Measurements from ENCODE around the gene CACNA1A.

DNA sequence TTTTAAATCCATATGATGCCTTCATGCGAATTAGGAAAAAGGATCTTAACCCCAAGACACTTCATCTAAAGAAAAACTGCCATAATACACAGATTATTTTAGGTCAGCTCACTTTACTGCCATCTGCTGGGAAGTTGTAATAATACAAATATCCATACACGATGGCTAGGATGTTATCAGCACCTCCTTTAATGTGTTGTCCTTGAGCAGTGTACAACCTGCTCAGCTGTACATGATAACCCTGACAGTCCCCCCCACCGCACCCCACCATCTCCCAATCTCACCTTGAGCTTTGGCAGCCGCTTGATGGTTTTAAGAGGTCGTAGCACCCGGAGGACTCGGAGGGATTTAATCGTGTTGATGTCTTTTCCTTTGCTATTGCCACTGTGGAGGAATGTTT, 243.8 kb downstream of the CACNA1A start:
- TF ChIP-seq EZH2 (IDR thresholded peaks at IDR 0.05; ENCODE audit: insufficient read depth, poor library complexity, severe bottlenecking) (no peak), EZH2phosphoT487 (IDR thresholded peaks at IDR 0.05; ENCODE audit: insufficient read depth, low read depth) (no peak)

Data from GM23248 (cell line).